ENCODE results near the gene FAT1. TPM values are rescaled to one million over a fixed set of nuclear protein-coding genes. Genes with fewer than 3 reads are reported as not detected.

FAT1 gene
- polyA plus RNA-seq, 1 donor from 2014 or later, result 19.8 TPM

- Histone ChIP-seq H3K36me3 (ENCODE audit: insufficient read depth, low read length) (peaks cover 21% of the 10 kb centered on the region), H3K27ac (ENCODE audit: low read length) (no peak overlapping the region), H3K9me3 (ENCODE audit: low read length) (no peaks in the 10 kb centered on the region), H3K4me3 (ENCODE audit: low read length) (no peak overlapping the region), H3F3A (ENCODE audit: insufficient read depth, low read length, poor library complexity, severe bottlenecking) (no peaks in the 10 kb centered on the region), H2AFZ (ENCODE audit: low read depth, low read length) (no peak overlapping the region), H3K9ac (ENCODE audit: low read length) (no peak overlapping the region), H3K79me2 (replicated peaks; ENCODE audit: insufficient read depth, low read length) (peaks cover 29% of the 10 kb centered on the region), H4K20me1 (ENCODE audit: insufficient read depth) (no peaks in the 10 kb centered on the region), H3K27me3 (ENCODE audit: insufficient read depth, low read depth, low read length) (no peaks in the 10 kb centered on the region), H3K9me2 (ENCODE audit: insufficient read depth, low read length) (no peaks in the 10 kb centered on the region), H3K4me2 (ENCODE audit: low read length) (no peak overlapping the region)
- TF ChIP-seq SMC3 (conservative IDR thresholded peaks at IDR 0.05; ENCODE audit: poor library complexity) (no peak), MXI1 (conservative IDR thresholded peaks at IDR 0.05; ENCODE audit: poor library complexity, severe bottlenecking) (no peak), POLR2AphosphoS5 (IDR thresholded peaks at IDR 0.05) (no peak), REST (IDR thresholded peaks at IDR 0.05; ENCODE audit: borderline replicate concordance) (no peak), TAF1 (IDR thresholded peaks at IDR 0.05; ENCODE audit: low read depth) (no peak), RAD21 (conservative IDR thresholded peaks at IDR 0.05) (no peak), EP300 (conservative IDR thresholded peaks at IDR 0.05; ENCODE audit: poor library complexity, severe bottlenecking) (no peak), CTCF (IDR thresholded peaks at IDR 0.05; ENCODE audit: poor library complexity, severe bottlenecking) (no peak), EZH2 (IDR thresholded peaks at IDR 0.05; ENCODE audit: borderline replicate concordance, insufficient read depth, low read length, poor library complexity, severe bottlenecking) (no peak)
These were observed 19.6 kb downstream of the FAT1 start for GRCh38 chr4:186704057-186704456.

GRCh38 chr4:186703510-186703909, 20.1 kb downstream of the FAT1 start:
- no peaks in the 10 kb centered on the region for H3K27me3 ChIP-seq (ENCODE audit: insufficient read depth, low read depth, low read length)
- peaks cover 34% of the 10 kb centered on the region for H3K79me2 ChIP-seq (replicated peaks; ENCODE audit: insufficient read depth, low read length)
- no peak overlapping the region for H2AFZ ChIP-seq (ENCODE audit: low read depth, low read length)
- no peak overlapping the region for H3K9ac ChIP-seq (ENCODE audit: low read length)
- TF ChIP-seq REST (IDR thresholded peaks at IDR 0.05; ENCODE audit: borderline replicate concordance) (no peak), EP300 (conservative IDR thresholded peaks at IDR 0.05; ENCODE audit: poor library complexity, severe bottlenecking) (no peak), EZH2 (IDR thresholded peaks at IDR 0.05; ENCODE audit: borderline replicate concordance, insufficient read depth, low read length, poor library complexity, severe bottlenecking) (no peak), MXI1 (conservative IDR thresholded peaks at IDR 0.05; ENCODE audit: poor library complexity, severe bottlenecking) (no peak), CTCF (IDR thresholded peaks at IDR 0.05; ENCODE audit: poor library complexity, severe bottlenecking) (no peak), TAF1 (IDR thresholded peaks at IDR 0.05; ENCODE audit: low read depth) (no peak), RAD21 (conservative IDR thresholded peaks at IDR 0.05) (no peak), POLR2AphosphoS5 (IDR thresholded peaks at IDR 0.05) (no peak), SMC3 (conservative IDR thresholded peaks at IDR 0.05; ENCODE audit: poor library complexity) (no peak)
- H3K9me3 ChIP-seq (ENCODE audit: low read length), result no peaks in the 10 kb centered on the region
- peaks cover 21% of the 10 kb centered on the region for H3K36me3 ChIP-seq (ENCODE audit: insufficient read depth, low read length)
- no peak overlapping the region for H3K4me2 ChIP-seq (ENCODE audit: low read length)
- H3F3A ChIP-seq (ENCODE audit: insufficient read depth, low read length, poor library complexity, severe bottlenecking), result no peaks in the 10 kb centered on the region
- H3K9me2 ChIP-seq (ENCODE audit: insufficient read depth, low read length), result no peaks in the 10 kb centered on the region
- H3K4me3 ChIP-seq (ENCODE audit: low read length), result no peak overlapping the region
- no peak overlapping the region for H3K27ac ChIP-seq (ENCODE audit: low read length)
- H4K20me1 ChIP-seq (ENCODE audit: insufficient read depth), result no peaks in the 10 kb centered on the region

Measured in neural cell (in vitro differentiated cells).